T-helper 17 cell (primary cell): ENCODE measurements around the gene OLFML2A. TPM values are rescaled to one million over a fixed set of nuclear protein-coding genes. Genes with fewer than 3 reads are reported as not detected.
"Not testable (repeated sequence)": the region's sequence is repeated elsewhere in the genome, so short reads cannot be mapped to it uniquely, and the experiment has no call there.

ENCODE experiments used
- ATAC-seq: fragments of 150-1000 bp; cut with Tn5 transposase; 2 replicates; pipeline ENCODE4 v1.10.0; 2021; ENCODE audit warnings: mild to moderate bottlenecking, moderate library complexity
- DNase-seq, 3 donors: peaks; one replicate each; pipeline versions ENCODE4 v3.0.0 to v3.0.0-alpha.2; 2020 to 2021
- H3K9me3 ChIP-seq: one replicate; pipeline ENCODE4 v1.7.0; 2013; ENCODE audit warnings: low read length, mild to moderate bottlenecking; ENCODE audit not compliant: control insufficient read depth, poor library complexity, severe bottlenecking
- H3K27ac Mint-ChIP-seq: one replicate; pipeline ENCODE4 v1.8.0; 2022; ENCODE audit warnings: mild to moderate bottlenecking, moderate library complexity, mixed read lengths
- H3K27me3 Mint-ChIP-seq: one replicate; pipeline ENCODE4 v1.8.0; 2022; ENCODE audit warnings: mixed read lengths
- H3K36me3 Mint-ChIP-seq: one replicate; pipeline ENCODE4 v1.8.0; 2022; ENCODE audit warnings: low read depth, mixed read lengths
- H3K4me1 Mint-ChIP-seq: one replicate; pipeline ENCODE4 v1.8.0; 2022; ENCODE audit warnings: mild to moderate bottlenecking, mixed read lengths
- H3K4me3 Mint-ChIP-seq: one replicate; pipeline ENCODE4 v1.8.0; 2022; ENCODE audit warnings: mild to moderate bottlenecking, moderate library complexity, mixed read lengths
- total RNA-seq, 4 donors: library from RNA in 2 of 4; stranded (reverse) in 2 of 4; gene quantifications; one replicate each; pipeline ENCODE4 v1.2.3 and lab custom pipeline; 2022 to 2026

Gene OLFML2A
- total RNA-seq, 2 donors from 2014 or later: not detected

GRCh38 chr9:124765439-124765835 is 11.5 kb upstream of the OLFML2A start:
- ATAC-seq (no peak), DNase-seq (no peak)
- peaks cover 86% of the 10 kb centered on the region for H3K27me3 Mint-ChIP-seq
- no peak overlapping the region for H3K4me3 Mint-ChIP-seq
- peaks cover 16% of the 10 kb centered on the region for H3K4me1 Mint-ChIP-seq
- H3K9me3 ChIP-seq: no peaks in the 10 kb centered on the region
- peaks cover 7% of the 10 kb centered on the region for H3K36me3 Mint-ChIP-seq
- H3K27ac Mint-ChIP-seq: no peak overlapping the region

DNA sequence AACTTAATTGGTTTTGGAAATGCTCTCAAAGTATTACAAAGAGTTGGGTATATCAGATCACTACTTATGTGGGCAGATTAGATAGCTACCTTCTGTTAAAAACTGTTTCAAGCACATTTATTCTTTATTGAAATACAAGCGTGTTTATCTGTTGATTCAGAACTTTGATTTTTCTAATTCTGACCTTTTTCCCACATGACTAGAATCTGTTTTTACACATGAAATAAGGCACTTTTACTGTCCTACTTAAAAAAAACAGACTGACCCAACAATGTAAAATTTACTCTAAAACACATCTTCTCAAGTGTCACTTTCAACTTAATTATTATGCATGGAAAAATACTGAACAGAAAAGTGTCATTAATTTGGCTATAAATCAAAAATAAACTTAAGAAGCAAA is 10.6 kb upstream of the OLFML2A start:
- DNase-seq: no peak
- Mint-ChIP-seq H3K27ac (no peak overlapping the region), H3K4me1 (peaks cover 18% of the 10 kb centered on the region), H3K27me3 (peaks cover 79% of the 10 kb centered on the region), H3K4me3 (no peak overlapping the region), H3K36me3 (peaks cover 7% of the 10 kb centered on the region)
- no peak for ATAC-seq
- H3K9me3 ChIP-seq: no peaks in the 10 kb centered on the region

GRCh38 chr9:124766815-124767554 is 9.9 kb upstream of the OLFML2A start:
- H3K27me3 Mint-ChIP-seq: peaks cover 74% of the 10 kb centered on the region
- H3K4me1 Mint-ChIP-seq: peaks cover 24% of the 10 kb centered on the region
- DNase-seq: no peak
- H3K4me3 Mint-ChIP-seq: no peak overlapping the region
- ATAC-seq: no peak
- H3K9me3 ChIP-seq: no peaks in the 10 kb centered on the region
- H3K36me3 Mint-ChIP-seq: peaks cover 7% of the 10 kb centered on the region
- H3K27ac Mint-ChIP-seq: no peak overlapping the region

DNA sequence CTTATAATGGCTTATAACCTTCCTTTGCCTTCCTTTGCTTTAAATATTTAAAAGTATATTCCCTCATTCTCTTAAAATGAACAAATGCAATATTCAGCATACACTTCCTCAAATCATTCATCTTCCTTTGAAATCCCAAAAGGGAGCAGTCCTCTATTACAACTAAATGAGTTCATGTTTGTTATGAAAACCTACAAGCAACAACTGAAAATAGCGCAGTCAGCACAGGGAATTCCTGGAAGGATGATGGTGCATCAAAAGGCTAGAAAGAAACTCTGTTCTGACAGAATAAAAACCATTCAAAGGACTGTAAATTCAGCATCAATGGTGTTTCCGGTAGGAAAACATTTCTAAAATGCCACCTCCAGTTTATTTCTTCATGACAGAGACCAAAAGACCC is 9.1 kb upstream of the OLFML2A start:
- ATAC-seq (no peak), DNase-seq (no peak)
- peaks cover 31% of the 10 kb centered on the region for H3K4me1 Mint-ChIP-seq
- H3K27ac Mint-ChIP-seq: no peak overlapping the region
- no peaks in the 10 kb centered on the region for H3K9me3 ChIP-seq
- H3K4me3 Mint-ChIP-seq: no peak overlapping the region
- H3K36me3 Mint-ChIP-seq: peaks cover 7% of the 10 kb centered on the region
- H3K27me3 Mint-ChIP-seq: peaks cover 72% of the 10 kb centered on the region

DNA sequence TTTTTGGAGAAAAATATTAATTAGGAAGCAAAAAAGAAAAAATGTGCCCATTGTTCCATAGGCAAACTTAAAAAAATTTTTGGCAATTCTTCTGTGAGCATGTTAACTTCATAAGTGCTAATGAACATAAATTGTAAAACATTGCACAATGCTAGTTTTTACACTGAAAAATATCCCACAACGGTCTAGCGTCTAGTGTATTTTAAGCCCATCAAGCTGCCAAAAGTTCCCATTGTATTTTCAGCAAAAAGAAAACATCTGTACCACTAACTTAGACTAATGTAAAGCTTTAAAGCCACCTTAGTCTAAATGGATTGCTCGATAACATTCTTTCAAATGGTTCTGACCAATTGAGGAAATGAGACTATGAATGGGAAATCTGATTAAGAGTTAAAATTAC is 8.6 kb upstream of the OLFML2A start:
- no peaks in the 10 kb centered on the region for H3K9me3 ChIP-seq
- DNase-seq (no peak), ATAC-seq (no peak)
- Mint-ChIP-seq H3K4me1 (peaks cover 31% of the 10 kb centered on the region), H3K4me3 (no peak overlapping the region), H3K36me3 (peaks cover 7% of the 10 kb centered on the region), H3K27me3 (peaks cover 67% of the 10 kb centered on the region), H3K27ac (no peak overlapping the region)

DNA sequence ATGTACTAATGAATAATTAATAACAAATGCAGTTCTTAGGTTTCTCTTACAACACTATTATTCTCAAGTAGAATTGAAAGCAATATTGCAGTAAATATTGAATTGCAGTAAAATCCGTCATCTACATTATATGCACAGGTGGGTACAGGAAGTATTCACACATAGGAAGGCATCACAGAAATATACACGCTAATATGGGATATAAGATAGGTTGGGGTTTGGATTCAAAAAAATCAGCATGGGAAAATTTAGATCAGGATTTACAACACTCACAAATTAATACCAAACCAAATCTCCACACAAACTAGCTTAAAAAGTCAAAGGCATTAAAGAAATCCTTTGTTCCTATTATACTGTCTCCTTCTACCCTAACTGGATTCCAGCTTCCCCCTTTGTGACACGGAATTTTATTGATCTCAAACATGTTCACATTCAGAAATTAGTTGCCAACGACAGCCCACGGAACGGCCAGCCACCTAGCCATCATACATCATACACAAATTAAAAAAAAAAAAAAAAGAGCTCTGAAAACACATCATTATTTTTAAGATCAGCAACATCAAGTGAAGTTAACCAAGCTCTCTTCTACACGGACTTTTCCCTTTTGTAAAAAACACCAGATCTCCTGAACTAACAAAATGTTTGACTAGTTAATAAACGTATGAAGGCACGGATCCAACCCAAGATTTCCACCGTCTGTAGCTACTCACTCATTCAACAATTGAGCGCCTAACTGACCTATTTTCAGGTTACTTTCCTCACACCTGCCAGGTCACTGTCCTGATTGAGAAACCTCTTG is 8.0 kb upstream of the OLFML2A start:
- DNase-seq (no peak), ATAC-seq (no peak)
- no peaks in the 10 kb centered on the region for H3K9me3 ChIP-seq
- Mint-ChIP-seq H3K4me3 (peak overlapping the region; percentile 98), H3K27me3 (peaks cover 64% of the 10 kb centered on the region), H3K4me1 (peaks cover 32% of the 10 kb centered on the region), H3K36me3 (peaks cover 7% of the 10 kb centered on the region), H3K27ac (peak overlapping the region; percentile 68)

- peaks cover 7% of the 10 kb centered on the region for H3K36me3 Mint-ChIP-seq
- H3K27ac Mint-ChIP-seq: peak overlapping the region; percentile 68
- no peaks in the 10 kb centered on the region for H3K9me3 ChIP-seq
- DNase-seq: no peak
- ATAC-seq: no peak
- peaks cover 64% of the 10 kb centered on the region for H3K27me3 Mint-ChIP-seq
- peak overlapping the region; percentile 98 for H3K4me3 Mint-ChIP-seq
- peaks cover 38% of the 10 kb centered on the region for H3K4me1 Mint-ChIP-seq
Observed at GRCh38 chr9:124769549-124770358, 7.2 kb upstream of the OLFML2A start.

GRCh38 chr9:124770359-124771020 is 6.4 kb upstream of the OLFML2A start:
- peaks cover 38% of the 10 kb centered on the region for H3K4me1 Mint-ChIP-seq
- peak overlapping the region; percentile 68 for H3K27ac Mint-ChIP-seq
- peak overlapping the region; percentile 98 for H3K4me3 Mint-ChIP-seq
- H3K27me3 Mint-ChIP-seq: peaks cover 59% of the 10 kb centered on the region
- H3K9me3 ChIP-seq: no peaks in the 10 kb centered on the region
- peak in 1 of 3 donors; percentile 25 for DNase-seq
- ATAC-seq: no peak
- peaks cover 7% of the 10 kb centered on the region for H3K36me3 Mint-ChIP-seq

- Mint-ChIP-seq H3K4me3 (peak within 1 kb of the TSS; percentile 98), H3K4me1 (peaks cover 41% of the 10 kb centered on the region), H3K27ac (peak within 1 kb of the TSS; percentile 77), H3K27me3 (peaks cover 60% of the 10 kb centered on the region), H3K36me3 (peaks cover 7% of the 10 kb centered on the region)
- DNase-seq: peak; percentile 90 to 91 (median 90)
- H3K9me3 ChIP-seq: no peaks in the 10 kb centered on the region
- ATAC-seq: peak; percentile 91
Observed at GRCh38 chr9:124771021-124771866, 5.7 kb upstream of the OLFML2A start, which contains the start of gene NR6A1. TSS of gene NR6A1 (minus strand) at chr9:124771311.

GRCh38 chr9:124771867-124772679 is 4.9 kb upstream of the OLFML2A start:
- Mint-ChIP-seq H3K27ac (peak overlapping the region; percentile 93), H3K36me3 (peaks cover 5% of the 10 kb centered on the region), H3K4me3 (peak overlapping the region; percentile 92), H3K27me3 (peaks cover 56% of the 10 kb centered on the region), H3K4me1 (peaks cover 44% of the 10 kb centered on the region)
- no peaks in the 10 kb centered on the region for H3K9me3 ChIP-seq
- ATAC-seq (no peak), DNase-seq (peak in 2 of 3 donors; percentile 29 to 36)

GRCh38 chr9:124772877-124773276 is 4.1 kb upstream of the OLFML2A start:
- not testable (repeated sequence) for H3K36me3 Mint-ChIP-seq, H3K9me3 ChIP-seq, DNase-seq, ATAC-seq
- Mint-ChIP-seq H3K4me1 (peaks cover 44% of the 10 kb centered on the region), H3K4me3 (peak overlapping the region; percentile 92), H3K27me3 (peaks cover 52% of the 10 kb centered on the region), H3K27ac (peak overlapping the region; percentile 93)
